HK-2 (cell line): ENCODE data around the gene SZT2.
"Not testable (repeated sequence)": the region's sequence is repeated elsewhere in the genome, so short reads cannot be mapped to it uniquely, and the experiment has no call there.

Experiments
- DNase-seq: peaks from one replicate; pipeline ENCODE4 v3.0.0-alpha.2; 2018; ENCODE audit not compliant: unreplicated experiment

Gene SZT2

DNA sequence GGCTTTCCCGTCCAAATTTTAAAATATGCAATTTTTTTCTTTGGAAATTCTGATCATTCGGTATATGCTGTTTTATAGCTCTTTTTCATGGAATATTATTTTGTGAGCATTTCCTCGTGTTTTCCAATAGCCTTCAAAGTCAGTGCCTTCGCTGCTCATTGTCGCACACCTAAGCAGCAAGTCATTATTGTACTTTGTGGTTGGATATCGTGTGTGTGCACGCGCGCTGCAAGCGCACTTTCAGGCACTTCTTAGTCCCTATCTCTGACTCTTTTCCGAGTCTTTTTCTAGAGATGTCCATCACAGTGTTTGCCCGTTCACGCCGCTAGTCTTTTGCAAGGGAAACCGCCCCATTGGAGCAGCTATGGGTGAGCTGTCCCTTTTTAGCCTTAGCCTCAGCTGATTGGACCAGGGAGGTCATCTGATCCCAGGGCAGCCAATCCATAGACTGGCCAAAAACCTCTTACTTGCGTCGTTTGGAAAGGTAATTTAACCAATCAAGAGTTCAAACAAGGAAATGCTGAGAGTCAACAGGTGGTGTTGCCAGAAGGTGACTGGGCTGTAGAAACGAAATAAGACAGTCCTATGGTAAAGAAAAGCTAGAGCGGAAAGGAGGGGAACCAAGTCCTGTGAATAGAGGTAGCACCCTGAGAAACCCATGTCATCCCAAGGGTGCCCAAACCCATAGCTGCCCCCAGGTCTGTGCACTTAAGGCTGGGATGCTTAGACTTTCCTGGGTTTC is 64.7 kb downstream of the SZT2 start:
- DNase-seq = peak; percentile 88

DNA sequence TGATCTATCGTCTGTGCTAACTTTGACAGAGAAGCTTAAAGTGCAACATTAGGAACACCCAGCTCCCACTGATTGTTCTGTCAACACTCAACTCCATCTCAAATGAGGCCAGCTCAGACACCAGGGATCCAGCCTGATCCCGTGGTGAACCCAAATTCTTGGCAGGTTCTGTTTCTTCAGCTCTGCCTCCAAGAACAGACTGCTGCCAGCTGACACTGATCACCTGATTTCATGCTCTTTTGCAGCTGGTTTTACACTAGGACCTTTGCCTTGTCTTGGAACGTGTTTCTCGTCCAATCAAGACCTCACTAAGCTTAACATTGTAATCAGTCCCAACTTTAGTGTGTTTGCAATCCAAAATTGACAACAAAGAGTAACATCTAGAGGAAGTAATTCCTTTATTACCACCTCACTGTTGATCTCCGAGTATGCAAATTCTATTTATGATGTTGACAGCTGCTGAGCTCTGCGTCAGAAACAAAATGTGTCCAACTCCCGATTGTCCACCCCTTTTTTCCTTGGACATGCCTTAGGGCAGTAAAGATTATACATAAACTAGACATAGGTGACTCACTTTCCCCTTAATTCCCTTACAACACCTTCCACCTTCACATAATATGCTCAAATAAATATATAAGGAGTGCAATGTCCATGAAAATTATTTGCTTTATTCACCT is 65.7 kb downstream of the SZT2 start:
- DNase-seq = no peak

DNA sequence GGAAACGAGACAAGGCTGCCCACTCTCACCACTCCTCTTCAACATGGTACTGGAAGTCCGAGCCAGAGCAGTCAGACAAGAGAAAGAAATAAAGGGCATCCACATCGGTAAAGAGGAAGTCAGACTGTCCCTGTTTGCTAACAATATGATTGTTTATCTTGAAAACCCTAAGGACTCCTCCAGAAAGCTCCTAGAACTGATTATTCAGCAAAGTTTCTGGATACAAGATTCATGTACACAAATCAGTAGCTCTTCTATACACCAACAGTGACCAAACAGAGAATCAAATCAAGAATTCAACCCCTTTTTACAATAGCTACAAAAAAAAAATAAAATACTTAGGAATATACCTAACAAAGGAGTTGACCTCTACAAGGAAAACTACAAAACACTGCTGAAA is 68.7 kb downstream of the SZT2 start:
- DNase-seq = not testable (repeated sequence)

DNA sequence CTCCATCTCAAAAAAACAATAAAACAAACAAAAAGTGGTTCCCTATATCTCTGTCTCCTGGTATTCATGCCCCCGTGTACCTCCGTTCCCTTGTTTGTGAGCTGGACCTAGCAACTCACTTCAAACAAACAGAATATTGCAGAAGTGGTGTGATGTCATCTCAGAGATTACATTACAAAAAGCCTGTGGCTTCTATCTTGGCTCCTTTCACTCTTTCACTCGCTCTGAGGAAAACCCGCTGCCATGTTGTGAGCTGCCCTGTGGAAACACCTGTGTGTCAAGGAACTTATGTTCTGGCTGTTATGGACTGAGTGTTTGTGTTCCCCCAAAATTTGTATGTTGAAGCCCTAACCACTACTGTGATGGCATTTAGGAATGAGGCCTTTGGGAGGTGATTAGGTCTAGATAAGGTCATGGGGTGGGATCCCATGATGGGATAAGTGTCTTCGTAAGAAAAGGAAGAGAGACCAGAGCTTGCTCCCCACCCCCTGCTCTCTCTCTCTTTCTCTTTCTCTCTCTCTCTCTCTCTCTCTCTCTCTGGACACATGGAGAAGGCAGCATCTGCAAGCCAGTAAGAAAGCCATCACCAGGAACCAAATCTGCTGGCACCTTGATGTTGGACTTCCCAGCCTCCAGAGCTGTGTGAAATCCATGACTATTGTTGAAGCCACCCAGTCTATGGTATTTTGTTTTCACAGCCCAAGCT is 71.4 kb downstream of the SZT2 start:
- DNase-seq = no peak

DNA sequence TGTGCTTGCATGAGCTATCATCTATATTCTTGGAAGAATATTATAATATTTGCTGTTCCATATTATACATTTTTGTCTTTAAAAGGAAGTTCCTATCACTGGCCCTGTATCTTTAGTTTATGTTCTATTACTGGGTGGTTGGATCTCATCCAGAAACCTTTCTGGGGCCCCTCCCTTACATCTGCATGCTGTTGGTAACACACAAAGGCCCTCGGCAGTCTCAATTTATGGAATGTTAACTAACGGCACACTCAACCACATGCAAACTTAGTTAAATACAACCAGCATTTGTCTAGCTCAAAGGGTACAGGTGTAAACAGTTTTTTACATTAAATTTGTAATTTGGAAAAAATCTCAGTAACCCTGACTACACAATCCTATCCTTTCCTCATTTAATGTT is 73.8 kb downstream of the SZT2 start:
- no peak for DNase-seq

DNA sequence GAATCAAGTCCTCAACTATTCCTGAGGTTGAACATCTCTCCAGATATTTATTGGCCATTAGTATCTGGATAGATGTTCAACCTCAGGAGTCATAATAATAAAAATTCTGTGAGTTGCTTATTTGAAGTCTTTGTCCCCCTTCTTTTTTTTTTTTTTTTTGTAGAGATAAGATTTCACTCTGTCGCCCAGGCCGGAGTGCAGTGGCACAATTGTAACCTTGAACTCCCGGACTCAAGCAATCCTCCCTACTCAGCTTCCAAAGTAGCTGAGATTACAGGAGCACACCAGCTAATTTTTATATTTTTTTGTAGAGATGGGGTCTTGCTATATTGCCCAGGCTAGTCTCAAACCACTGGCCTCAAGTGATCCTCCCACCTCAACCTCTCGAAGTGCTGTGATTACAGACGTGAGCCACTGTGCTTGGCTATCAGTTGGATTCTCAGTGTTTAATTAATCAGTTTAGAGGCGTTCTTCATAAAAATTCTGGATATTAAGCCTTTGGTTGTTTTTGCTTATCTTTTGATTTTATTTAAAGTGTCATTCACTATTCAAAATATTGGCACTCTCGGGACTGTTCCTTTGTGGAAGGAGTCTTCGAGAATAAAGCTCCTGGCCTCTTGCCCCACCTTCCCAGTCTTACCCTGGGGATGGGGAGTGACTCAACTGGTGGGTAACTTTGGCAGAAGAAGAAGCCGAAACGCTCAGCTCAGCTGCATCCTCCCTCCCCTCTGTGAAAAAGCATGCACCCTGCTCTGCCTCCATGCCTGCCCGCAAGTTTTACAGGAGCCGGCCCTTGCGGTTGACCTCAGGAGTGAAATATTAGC is 75.2 kb downstream of the SZT2 start:
- DNase-seq = no peak

DNA sequence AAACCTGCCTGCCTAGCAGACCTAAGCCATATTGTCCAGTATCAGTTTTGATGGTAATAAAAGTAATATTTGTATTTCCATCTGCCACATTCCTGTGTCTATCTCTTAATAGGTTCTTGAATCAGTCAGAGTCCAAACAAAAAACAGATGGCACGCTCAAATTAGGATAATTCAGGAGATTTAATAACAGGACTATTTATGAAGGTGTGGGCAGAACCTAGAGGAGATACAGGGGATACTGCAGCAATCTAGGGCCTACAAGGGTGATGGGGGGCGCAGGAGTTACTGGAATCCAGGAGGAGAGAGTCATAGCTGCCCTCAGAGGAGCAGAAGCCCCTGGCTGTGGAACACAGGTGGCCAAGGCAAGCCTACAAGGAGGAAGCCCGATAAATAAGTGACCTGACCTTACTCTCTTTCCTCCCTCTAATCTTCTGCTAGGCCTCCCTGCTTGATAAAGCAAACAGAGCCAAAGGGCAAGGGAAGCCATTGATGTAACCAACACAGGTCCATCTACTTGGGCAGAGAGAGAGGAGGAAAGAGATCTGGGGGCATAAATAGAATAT is 75.9 kb downstream of the SZT2 start:
- DNase-seq = no peak

DNA sequence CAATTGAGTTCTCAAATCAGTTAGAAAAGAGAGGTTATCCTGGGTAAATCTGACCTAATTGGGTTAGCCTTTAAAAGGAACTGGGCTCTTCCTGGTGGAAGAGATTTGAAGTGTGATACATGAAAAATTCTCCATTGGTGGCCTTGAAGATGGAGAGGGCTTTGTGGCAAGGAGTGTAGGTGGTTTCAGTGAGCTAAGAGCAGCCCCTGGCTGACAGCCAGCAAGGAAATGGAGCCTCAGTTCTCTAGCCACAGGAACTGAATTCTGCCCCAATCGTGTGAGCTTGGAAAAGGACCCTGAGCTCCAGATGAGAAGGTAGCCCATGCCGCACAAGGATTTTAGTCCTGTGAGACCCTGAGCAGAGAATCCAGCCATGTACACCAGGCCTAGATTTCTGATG is 76.7 kb downstream of the SZT2 start:
- no peak for DNase-seq

DNA sequence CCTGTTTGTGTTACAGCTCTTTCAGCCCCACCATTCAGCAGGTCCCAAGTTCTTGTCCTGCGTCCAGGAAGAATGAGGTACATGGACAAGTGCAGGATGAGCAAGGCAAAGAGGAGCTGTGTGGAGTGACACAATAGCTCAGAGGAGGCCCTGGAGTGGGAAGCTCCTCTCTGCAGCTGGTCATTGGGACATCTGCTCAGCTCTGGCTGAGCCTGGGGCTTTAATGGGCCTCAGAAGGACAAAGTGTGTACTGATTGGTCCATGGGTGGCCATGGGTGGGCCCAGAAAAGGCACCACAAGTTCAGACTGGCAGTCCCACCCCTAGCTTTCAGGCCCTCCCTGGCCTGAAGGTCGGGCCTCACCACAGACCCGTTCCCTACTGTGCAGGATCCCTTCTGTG is 78.7 kb downstream of the SZT2 start:
- DNase-seq = no peak

DNA sequence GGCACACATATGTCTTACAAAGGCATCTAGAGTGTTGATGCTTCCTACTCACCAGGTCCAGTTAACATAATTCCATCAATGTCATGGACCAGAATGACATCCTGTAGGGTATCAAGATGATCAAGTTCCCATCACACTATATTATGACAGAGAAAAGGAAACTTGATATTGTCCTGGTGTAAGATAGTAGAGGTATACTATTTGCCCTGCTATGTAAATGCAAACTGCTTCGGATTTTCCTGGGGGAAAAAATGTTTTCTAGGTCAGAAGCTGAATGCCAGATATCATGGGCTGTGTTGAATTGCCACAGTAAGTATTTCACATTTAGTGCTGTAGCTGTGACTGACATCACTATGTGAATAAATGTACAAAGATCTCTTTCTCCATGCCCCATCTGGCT is 80.2 kb downstream of the SZT2 start:
- no peak for DNase-seq

DNA sequence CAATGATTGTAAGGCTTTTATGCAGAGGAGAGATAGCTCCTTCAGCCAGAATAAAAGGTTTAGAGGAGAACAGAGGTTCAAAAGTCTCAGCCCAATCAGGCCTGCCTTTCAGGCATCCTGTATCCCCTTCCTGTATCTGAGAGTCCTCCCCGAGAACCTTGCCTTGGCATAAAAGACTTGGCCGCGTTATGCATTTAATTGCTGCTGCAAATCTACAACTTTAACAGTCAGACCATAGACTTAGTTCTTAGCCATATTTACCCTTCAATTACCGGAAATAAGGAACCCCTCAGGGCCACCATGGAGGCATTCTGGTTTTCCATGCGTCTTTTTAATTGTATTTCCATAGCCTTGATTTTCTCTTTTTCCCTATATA is 82.4 kb downstream of the SZT2 start:
- DNase-seq = no peak

DNA sequence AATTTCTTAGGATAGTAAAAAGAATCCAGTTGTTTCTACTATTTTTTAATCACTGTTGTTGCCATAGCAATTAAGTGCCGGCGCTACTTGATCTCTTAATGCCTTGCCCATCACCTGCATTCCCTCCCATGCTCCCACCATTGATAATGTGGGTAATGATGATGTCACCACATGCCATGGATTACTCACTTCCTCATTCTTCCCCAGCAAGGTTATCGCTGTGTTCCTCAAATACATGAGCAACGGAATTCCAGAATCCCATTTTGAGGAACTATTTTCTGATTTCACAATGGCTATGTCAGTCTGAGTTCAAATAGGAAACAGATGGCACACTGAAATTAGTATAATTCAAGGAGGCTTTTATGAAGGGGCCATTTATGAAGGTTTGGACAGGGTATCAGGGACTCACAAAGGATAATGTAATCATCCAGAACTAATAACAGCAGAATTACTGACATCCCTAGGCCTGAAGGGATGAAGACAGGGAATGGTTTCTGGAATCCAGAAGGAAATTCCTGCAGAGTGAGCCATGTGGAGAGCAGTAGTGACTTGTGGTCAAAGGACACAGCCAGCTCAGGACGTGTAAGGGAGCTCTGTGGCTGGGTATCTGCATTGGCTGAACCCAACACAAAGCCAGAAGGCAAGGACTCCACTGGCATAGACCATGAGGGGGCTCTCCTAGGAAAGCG is 82.9 kb downstream of the SZT2 start:
- DNase-seq = peak; percentile 87

DNA sequence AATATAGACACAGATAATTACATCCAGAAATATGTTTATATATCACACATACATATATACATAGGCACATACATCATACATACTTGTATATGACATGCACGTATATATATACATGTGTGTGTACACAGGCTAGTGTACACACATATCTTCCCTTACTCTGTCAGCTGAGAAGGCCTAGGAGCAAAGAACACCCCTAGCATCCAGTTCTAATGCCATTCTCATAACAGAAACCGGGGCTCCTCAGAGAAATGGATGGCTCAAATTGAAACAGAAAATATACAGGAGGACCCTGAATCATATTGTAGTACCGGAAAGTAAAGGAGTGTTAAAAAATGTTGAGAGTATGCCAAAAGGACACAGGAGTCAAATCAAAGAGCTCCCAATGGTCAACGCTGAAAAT is 83.8 kb downstream of the SZT2 start:
- no peak for DNase-seq

DNA sequence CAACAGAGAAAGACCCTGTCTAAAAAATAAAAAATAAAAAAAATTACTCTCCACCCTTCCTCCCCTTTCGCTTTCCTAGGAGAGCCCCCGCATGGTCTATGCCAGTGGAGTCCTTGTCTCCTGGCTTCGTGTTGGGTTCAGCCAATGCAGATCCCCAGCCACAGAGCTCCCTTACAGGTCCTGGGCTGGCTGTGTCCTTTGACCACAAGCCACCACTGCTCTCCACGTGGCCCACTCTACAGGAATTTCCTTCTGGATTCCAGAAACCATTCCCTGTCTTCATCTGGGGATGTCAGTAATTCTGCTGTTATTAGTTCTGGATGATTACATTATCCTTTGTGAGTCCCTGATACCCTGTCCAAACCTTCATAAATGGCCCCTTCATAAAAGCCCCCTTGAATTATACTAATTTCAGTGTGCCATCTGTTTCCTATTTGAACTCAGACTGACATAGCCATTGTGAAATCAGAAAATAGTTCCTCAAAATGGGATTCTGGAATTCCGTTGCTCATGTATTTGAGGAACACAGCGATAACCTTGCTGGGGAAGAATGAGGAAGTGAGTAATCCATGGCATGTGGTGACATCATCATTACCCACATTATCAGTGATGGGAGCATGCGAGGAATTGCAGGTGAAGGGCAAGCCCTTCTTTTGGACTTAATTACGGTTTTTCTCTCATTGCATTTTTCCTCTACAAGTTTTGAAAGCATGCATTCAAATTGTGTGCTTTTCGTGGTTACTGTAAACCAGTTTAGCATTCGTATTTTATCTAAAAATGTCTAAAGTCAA is 86.1 kb downstream of the SZT2 start:
- peak; percentile 69 for DNase-seq

DNA sequence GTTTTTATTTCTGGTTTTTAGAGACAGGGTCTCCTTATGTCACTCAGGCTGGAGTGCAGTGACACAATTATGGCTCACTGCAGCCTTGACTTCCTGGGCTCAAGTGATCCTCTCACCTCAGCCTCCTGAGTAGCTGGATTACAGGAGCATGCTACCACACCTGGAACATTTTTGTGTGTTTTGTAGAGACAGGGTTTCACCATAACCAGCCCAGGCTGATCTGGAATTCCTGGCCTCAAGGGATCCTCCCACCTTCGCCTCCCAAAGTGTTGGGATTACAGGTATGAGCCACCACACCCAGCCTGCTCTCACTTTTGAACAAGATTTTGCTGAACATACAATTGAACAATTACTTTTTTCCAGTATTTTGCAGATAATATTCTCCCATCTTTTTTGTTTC is 88.0 kb downstream of the SZT2 start:
- no peak for DNase-seq

DNA sequence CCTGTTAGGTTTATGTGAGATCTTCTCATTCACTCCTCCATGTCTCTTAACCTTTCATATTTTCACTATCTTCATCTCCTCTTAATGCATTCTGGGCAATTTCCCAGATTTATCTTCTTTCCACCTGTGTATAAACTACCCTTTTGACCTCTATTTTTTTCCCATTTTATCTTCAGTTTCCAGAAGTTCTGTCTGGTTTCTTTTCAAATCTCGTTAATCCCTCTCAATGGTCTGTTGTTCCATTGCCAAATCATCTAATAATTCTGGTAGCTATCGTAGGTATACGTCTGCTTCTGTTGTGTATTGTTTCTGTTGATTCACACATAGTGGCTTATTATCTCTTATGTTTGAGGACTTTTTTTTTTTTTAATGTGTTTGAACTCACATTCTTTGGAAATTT is 89.7 kb downstream of the SZT2 start:
- no peak for DNase-seq

DNA sequence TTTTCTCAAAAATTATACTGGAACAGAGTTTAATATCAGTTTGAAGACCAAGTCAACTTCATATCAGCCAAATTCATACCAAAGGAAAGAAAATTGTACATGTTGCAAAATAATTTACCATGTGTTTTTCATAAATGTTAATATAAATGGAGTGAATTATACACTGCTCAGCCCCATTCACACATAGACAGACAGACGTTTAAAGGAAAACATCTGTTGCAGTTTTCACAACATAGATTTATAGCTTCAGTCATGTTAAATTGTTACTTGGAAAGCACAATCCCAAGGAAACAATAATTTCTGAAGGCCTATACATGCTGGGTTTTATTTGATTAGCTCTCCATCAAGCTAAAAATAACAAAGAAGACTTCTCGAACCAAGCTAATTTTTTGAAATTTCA is 91.8 kb downstream of the SZT2 start:
- DNase-seq = no peak

DNA sequence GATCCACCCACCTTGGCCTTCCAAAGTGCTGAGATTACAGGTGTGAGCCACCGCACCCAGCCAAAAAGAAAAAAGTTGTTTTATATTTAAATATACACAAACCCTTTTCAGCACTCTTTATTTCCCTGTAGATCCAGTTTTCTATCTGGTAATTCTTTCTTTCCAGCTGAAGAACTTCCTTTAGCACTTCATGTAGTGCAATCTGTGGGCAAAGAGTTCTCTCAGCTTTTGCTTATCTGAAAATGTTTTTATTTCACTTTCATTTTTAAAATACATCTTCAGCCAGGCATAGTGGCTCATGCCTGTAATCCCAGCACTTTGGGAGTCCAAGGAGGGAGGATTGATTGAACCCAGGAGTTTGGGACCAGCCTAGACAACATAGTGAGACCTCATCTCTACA is 92.5 kb downstream of the SZT2 start:
- no peak for DNase-seq

DNA sequence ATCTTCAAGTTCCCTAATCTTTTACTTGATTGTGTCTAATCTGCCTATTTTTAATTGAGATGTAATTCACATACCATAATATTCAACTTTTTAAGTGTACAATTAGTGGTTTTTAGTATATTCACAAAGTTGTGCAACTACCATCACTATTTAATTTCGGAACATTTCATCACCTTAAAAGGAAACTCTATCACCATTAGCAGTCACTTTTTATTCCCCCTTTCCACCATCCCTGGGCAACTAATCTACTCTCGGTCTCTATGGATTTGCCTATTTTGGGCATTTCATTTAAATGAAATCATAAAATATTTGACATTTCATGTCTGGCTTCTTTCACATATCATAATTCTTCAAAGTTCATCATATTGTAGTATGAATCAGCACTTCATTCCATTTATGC is 94.7 kb downstream of the SZT2 start:
- DNase-seq = no peak

DNA sequence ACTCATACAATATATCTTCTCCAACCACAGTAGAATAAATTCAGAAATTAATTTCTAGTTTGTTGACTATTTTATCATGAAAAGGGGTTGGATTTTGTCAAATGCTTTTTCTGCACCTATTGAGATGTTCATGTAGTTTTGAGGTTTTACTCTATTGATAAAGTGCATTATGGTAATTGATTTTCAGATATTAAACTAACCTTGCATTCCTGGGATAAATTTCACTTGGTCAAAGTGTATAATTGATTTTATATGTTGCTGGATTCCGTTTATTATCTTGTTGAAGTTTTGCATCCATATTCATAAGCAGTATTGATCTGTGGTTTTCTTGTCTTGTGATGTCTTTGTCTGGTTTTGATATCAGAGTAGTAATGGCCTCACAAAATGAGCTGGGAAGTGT is 98.5 kb downstream of the SZT2 start:
- no peak for DNase-seq

DNA sequence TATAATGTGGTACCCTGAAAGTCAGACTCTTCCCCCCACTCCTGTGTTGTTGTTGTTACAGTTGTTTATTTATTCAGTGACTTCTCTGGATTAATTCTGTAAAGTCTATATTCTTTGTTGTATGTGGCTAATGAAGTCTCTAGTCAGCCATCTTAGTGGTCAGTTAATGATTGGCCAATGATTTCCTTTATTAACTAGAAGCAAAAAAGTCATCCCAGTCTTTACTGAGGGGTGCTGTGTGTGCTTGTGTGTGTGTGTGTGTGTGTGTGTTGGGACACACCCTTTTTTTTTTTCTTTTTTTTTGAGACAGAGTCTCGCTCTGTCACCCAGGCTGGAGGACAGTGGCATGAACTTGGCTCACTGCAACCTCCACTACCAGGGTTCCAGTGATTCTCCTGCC is 101.4 kb downstream of the SZT2 start:
- DNase-seq = no peak
